Suprapubic skin (tissue), 4 donors: ENCODE results near the gene CTNNA3.

Experiments used
- CTCF ChIP-seq, 2 donors: fragments of 200-600 bp in 1 of 2; fragments of 450-650 bp in 1 of 2; sonication (generic) in 1 of 2; IDR thresholded peaks; one replicate each; pipeline ENCODE4 v1.5.1; 2016 to 2019; ENCODE audit warnings: antibody characterized with exemption in 2 of 2, mild to moderate bottlenecking in 1 of 2, moderate library complexity in 1 of 2
- POLR2A ChIP-seq, 2 donors: fragments of 450-650 bp; IDR thresholded peaks; one replicate each; pipeline ENCODE4 v1.6.1; 2017; ENCODE audit warnings: antibody characterized with exemption in 2 of 2, mild to moderate bottlenecking in 2 of 2, moderate library complexity in 2 of 2
- POLR2AphosphoS5 ChIP-seq, 3 donors: sonication (generic); formaldehyde crosslinking; IDR thresholded peaks; one replicate each; pipeline ENCODE4 v1.6.1; 2017; ENCODE audit warnings: antibody characterized with exemption in 3 of 3

GRCh38 chr10:66183028-66183427 is 1513.0 kb downstream of the CTNNA3 start:
- no peak for TF ChIP-seq CTCF (IDR thresholded peaks at IDR 0.05)
- no peak for TF ChIP-seq POLR2AphosphoS5 (IDR thresholded peaks at IDR 0.05)
- no peak for TF ChIP-seq POLR2A (IDR thresholded peaks at IDR 0.05)
